ENCODE results near the gene FNIP1.
"Not testable (repeated sequence)": the region's sequence is repeated elsewhere in the genome, so short reads cannot be mapped to it uniquely, and the experiment has no call there.

The FNIP1 gene

GRCh38 chr5:131640043-131640856 is 156.6 kb downstream of the FNIP1 start:
- FAIRE-seq (peak; percentile 78), DNase-seq (ENCODE audit: insufficient read length, low spot score) (peak; percentile 17)
- no peak for TF ChIP-seq POLR2A (IDR thresholded peaks at IDR 0.05; ENCODE audit: low read depth, low read length)

- DNase-seq (ENCODE audit: insufficient read length, low spot score) (no peak), FAIRE-seq (no peak)
- no peak for TF ChIP-seq POLR2A (IDR thresholded peaks at IDR 0.05; ENCODE audit: low read depth, low read length)
These were observed 157.7 kb downstream of the FNIP1 start for GRCh38 chr5:131639148-131639547.

- DNase-seq (ENCODE audit: insufficient read length, low spot score) (no peak), FAIRE-seq (no peak)
- no peak for TF ChIP-seq POLR2A (IDR thresholded peaks at IDR 0.05; ENCODE audit: low read depth, low read length)
These were observed 159.1 kb downstream of the FNIP1 start for GRCh38 chr5:131637694-131638093.

- no peak for TF ChIP-seq POLR2A (IDR thresholded peaks at IDR 0.05; ENCODE audit: low read depth, low read length)
- no peak for DNase-seq (ENCODE audit: insufficient read length, low spot score)
- FAIRE-seq = peak; percentile 6
These were observed 160.9 kb downstream of the FNIP1 start for GRCh38 chr5:131635684-131636572.

- FAIRE-seq (peak; percentile 98), DNase-seq (ENCODE audit: insufficient read length, low spot score) (peak; percentile 61)
- peak; percentile 85 for TF ChIP-seq POLR2A (IDR thresholded peaks at IDR 0.05; ENCODE audit: low read depth, low read length)
These were observed 161.7 kb downstream of the FNIP1 start, which contains the start of gene RAPGEF6 for GRCh38 chr5:131634996-131635683. Gene RAPGEF6, minus strand, starts transcription at chr5:131635229. Its CDS starts 199 bp downstream, at chr5:131635030.

GRCh38 chr5:131634666-131634995 is 162.2 kb downstream of the FNIP1 start:
- no peak for TF ChIP-seq POLR2A (IDR thresholded peaks at IDR 0.05; ENCODE audit: low read depth, low read length)
- FAIRE-seq = no peak
- DNase-seq (ENCODE audit: insufficient read length, low spot score) = peak; percentile 13

GRCh38 chr5:131634238-131634637 is 162.6 kb downstream of the FNIP1 start:
- FAIRE-seq = no peak
- no peak for TF ChIP-seq POLR2A (IDR thresholded peaks at IDR 0.05; ENCODE audit: low read depth, low read length)

GRCh38 chr5:131633830-131634229 is 163.0 kb downstream of the FNIP1 start:
- DNase-seq (ENCODE audit: insufficient read length, low spot score) (no peak), FAIRE-seq (peak; percentile 30)
- no peak for TF ChIP-seq POLR2A (IDR thresholded peaks at IDR 0.05; ENCODE audit: low read depth, low read length)

More at GRCh38 chr5:131634238-131634637, 162.6 kb downstream of the FNIP1 start:
- no peak for DNase-seq (ENCODE audit: insufficient read length, low spot score)

- no peak for TF ChIP-seq POLR2A (IDR thresholded peaks at IDR 0.05; ENCODE audit: low read depth, low read length)
- no peak for DNase-seq (ENCODE audit: insufficient read length, low spot score)
These were observed 165.9 kb downstream of the FNIP1 start for GRCh38 chr5:131630963-131631350.

GRCh38 chr5:131630208-131630962 is 166.4 kb downstream of the FNIP1 start:
- DNase-seq (ENCODE audit: insufficient read length, low spot score) (no peak), FAIRE-seq (no peak)
- no peak for TF ChIP-seq POLR2A (IDR thresholded peaks at IDR 0.05; ENCODE audit: low read depth, low read length)

More at GRCh38 chr5:131630963-131631350, 165.9 kb downstream of the FNIP1 start:
- no peak for FAIRE-seq

- DNase-seq (ENCODE audit: insufficient read length, low spot score) (no peak), FAIRE-seq (peak; percentile 82)
- no peak for TF ChIP-seq POLR2A (IDR thresholded peaks at IDR 0.05; ENCODE audit: low read depth, low read length)
These were observed 167.8 kb downstream of the FNIP1 start for GRCh38 chr5:131628990-131629389.

GRCh38 chr5:131627207-131627865 is 169.5 kb downstream of the FNIP1 start:
- no peak for DNase-seq (ENCODE audit: insufficient read length, low spot score)
- FAIRE-seq = no peak
- TF ChIP-seq POLR2A (IDR thresholded peaks at IDR 0.05; ENCODE audit: low read depth, low read length) = no peak

- DNase-seq (ENCODE audit: insufficient read length, low spot score) (no peak), FAIRE-seq (peak; percentile 94)
- no peak for TF ChIP-seq POLR2A (IDR thresholded peaks at IDR 0.05; ENCODE audit: low read depth, low read length)
These were observed 174.2 kb downstream of the FNIP1 start for GRCh38 chr5:131622633-131623032.

- FAIRE-seq; DNase-seq (ENCODE audit: insufficient read length, low spot score): not testable (repeated sequence)
These were observed 175.7 kb downstream of the FNIP1 start for GRCh38 chr5:131621164-131621563.
